Upper lobe of right lung (tissue), 1 donor: ENCODE results near the gene GTPBP3. TPM values are rescaled to one million over a fixed set of nuclear protein-coding genes. Genes with fewer than 3 reads are reported as not detected.

Experiments
- ATAC-seq: fragments of 200-7000 bp; cut with Tn5 transposase; one replicate; pipeline ENCODE4 v1.9.1; 2020; ENCODE audit warnings: mild to moderate bottlenecking, moderate library complexity
- DNase-seq: peaks from one replicate; pipeline ENCODE4 v3.0.0-alpha.2; 2020
- H3K27ac ChIP-seq: fragments of 200-600 bp; one replicate; pipeline ENCODE4 v1.8.0; 2022
- H3K27me3 ChIP-seq: fragments of 200-600 bp; one replicate; pipeline ENCODE4 v1.8.0; 2022; ENCODE audit warnings: mild to moderate bottlenecking
- H3K36me3 ChIP-seq: fragments of 200-600 bp; one replicate; pipeline ENCODE4 v1.8.0; 2022
- H3K4me1 ChIP-seq: fragments of 200-600 bp; one replicate; pipeline ENCODE4 v1.8.0; 2022
- H3K4me3 ChIP-seq: fragments of 200-600 bp; one replicate; pipeline ENCODE4 v1.8.0; 2022; ENCODE audit warnings: mild to moderate bottlenecking
- H3K9me3 ChIP-seq: fragments of 200-600 bp; one replicate; pipeline ENCODE4 v1.8.0; 2022
- intact Hi-C: fragments of 100-400 bp; cut with DNase I; formaldehyde crosslinking; loops from one replicate; pipeline ENCODE4 v1.11.0; 2022
- total RNA-seq: library from RNA; stranded (reverse); fragmentation: NEBNext Ultra II Directional; extraction: Animal tissue kit (Norgen Biotek cat#: 25700); gene quantifications from one replicate; pipeline ENCODE4 v1.2.1, GENCODE V29; 2021
- TF ChIP-seq, protein P1 (sequence below): fragments of 200-600 bp; IDR thresholded peaks from one replicate; pipeline ENCODE4 v1.8.0; 2022; ENCODE audit warnings: antibody characterized with exemption
- donor health status: DM: no; HTN: yes; CAD: no; lungs with severe emphysema.

GTPBP3 gene
- total RNA-seq, 1 donor from 2014 or later: 17.7 TPM

DNA sequence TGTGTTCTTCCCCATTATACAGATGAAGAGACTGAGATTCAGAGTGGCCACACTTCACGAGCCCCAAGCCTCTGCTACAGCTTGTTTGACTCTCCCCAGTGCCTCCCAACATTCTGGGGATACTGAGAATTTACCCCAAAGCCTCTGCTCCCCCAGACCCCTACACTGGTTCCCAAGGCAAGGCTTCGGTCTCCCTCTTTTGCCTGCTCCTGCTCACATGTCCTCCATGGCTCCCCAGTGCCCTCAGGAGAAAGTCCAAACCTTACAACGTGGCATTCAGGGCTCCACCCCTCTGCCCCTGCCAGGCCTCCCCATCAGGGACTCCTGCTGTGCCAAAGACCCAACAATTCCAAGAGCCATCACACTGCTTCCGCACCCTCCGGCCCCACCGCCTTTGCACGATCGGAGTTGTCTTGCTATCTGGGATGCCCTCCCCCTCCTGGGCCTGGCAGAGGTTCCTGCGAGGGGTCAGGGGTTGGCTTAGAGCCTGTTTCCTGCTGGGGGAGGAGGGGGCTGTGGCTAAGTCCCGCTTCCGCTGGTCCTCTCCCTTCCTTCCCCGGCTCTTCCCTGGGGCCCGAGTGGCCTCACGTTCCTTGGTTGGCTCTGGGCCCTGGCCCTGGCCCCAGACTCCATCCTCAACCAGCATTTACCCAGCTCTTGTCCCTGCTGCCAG lies 15.4 kb downstream of the GTPBP3 start:
- Histone ChIP-seq H3K4me1 (peaks cover 11% of the 10 kb centered on the region), H3K36me3 (no peaks in the 10 kb centered on the region), H3K27ac (no peak overlapping the region), H3K9me3 (no peaks in the 10 kb centered on the region), H3K4me3 (no peak overlapping the region), H3K27me3 (no peaks in the 10 kb centered on the region)
- ATAC-seq (peak; percentile 63), DNase-seq (no peak)
- TF ChIP-seq, protein P1, sequence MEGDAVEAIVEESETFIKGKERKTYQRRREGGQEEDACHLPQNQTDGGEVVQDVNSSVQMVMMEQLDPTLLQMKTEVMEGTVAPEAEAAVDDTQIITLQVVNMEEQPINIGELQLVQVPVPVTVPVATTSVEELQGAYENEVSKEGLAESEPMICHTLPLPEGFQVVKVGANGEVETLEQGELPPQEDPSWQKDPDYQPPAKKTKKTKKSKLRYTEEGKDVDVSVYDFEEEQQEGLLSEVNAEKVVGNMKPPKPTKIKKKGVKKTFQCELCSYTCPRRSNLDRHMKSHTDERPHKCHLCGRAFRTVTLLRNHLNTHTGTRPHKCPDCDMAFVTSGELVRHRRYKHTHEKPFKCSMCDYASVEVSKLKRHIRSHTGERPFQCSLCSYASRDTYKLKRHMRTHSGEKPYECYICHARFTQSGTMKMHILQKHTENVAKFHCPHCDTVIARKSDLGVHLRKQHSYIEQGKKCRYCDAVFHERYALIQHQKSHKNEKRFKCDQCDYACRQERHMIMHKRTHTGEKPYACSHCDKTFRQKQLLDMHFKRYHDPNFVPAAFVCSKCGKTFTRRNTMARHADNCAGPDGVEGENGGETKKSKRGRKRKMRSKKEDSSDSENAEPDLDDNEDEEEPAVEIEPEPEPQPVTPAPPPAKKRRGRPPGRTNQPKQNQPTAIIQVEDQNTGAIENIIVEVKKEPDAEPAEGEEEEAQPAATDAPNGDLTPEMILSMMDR: no peak
- intact Hi-C loops: no loop called here

DNA sequence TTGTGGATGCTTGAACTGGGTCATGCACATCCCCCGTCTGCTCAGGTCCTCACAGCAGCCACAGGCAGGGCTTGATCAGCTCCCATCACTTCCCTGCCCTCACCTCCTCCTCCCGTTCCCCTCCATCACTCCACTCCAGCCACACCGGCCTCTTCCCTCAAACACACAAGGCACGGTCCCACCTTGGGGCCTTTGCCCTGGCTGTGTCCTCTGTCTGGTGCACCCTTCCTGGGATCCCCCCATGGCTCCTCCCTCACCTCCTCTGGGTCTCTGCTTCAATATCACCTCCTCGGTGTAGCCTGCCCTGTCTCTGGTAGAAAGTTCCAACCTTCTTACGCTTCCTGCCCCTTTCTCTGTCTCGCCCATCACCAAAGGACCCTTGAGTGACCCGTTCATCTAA lies 16.0 kb downstream of the GTPBP3 start:
- TF ChIP-seq, protein P1: no peak
- Histone ChIP-seq H3K4me1 (peaks cover 12% of the 10 kb centered on the region), H3K9me3 (no peaks in the 10 kb centered on the region), H3K27ac (no peak overlapping the region), H3K4me3 (no peak overlapping the region), H3K36me3 (no peaks in the 10 kb centered on the region), H3K27me3 (no peaks in the 10 kb centered on the region)
- DNase-seq (no peak), ATAC-seq (no peak)
- intact Hi-C loops: no loop called here

DNA sequence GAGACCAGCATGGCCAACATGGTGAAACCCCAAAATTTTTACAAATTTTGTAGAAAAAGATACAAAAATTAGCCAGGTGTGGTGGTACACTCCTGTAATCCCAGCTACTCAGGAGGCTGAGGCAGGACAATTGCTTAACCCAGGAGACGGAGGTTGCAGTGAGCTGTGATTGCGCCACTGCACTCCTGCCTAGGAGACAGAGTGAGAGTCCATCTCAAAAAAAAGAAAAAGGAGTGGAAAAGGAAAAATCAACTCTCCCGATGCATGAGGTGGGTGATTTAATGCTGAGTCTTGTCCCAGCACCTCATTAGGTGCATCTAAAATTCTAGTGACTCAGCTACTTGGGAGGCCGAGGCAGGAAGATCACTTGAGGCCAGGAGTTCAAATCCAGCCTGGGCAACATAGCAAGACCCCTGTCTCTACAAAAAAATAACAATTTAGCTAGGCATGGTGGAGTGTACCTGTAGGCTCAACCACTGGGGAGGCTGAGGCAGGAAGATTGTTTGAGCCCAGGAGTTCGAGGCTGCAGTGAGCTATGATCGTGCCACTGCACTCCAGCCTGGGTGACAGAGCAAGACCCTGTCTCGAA lies 19.8 kb downstream of the GTPBP3 start:
- ATAC-seq: no peak
- intact Hi-C loops: no loop called here
- TF ChIP-seq, protein P1: no peak
- H3K36me3 ChIP-seq: no peaks in the 10 kb centered on the region
- no peak for DNase-seq
- H3K27ac ChIP-seq: peak overlapping the region; percentile 4
- H3K27me3 ChIP-seq: no peaks in the 10 kb centered on the region
- H3K4me3 ChIP-seq: no peak overlapping the region
- H3K4me1 ChIP-seq: peaks cover 8% of the 10 kb centered on the region
- H3K9me3 ChIP-seq: no peaks in the 10 kb centered on the region

DNA sequence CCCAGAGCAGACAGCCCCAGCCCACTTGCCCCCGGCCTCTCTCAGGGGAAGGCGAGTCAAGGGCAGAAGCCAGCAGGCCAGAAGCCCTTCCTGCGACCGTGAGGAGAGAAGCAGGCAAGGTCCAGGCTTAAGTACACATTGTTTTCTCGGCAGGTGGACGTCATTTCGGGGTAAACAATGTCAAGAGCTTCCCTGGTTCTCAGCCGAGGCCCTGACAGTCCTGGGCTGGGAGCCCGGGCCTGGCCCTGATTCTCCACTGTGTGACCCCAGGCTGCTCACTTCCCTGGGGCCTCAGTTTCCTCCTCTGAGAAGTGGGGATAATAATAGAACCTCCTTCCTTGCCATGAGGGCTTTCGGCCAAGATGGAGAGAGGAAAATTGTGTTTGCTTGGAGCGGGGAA lies 20.4 kb downstream of the GTPBP3 start:
- H3K27me3 ChIP-seq: no peaks in the 10 kb centered on the region
- ATAC-seq: peak; percentile 84
- peak overlapping the region; percentile 4 for H3K27ac ChIP-seq
- H3K36me3 ChIP-seq: no peaks in the 10 kb centered on the region
- H3K4me3 ChIP-seq: no peak overlapping the region
- H3K4me1 ChIP-seq: peaks cover 8% of the 10 kb centered on the region
- intact Hi-C loops: no loop called here
- no peaks in the 10 kb centered on the region for H3K9me3 ChIP-seq
- no peak for DNase-seq
- TF ChIP-seq, protein P1: no peak

DNA sequence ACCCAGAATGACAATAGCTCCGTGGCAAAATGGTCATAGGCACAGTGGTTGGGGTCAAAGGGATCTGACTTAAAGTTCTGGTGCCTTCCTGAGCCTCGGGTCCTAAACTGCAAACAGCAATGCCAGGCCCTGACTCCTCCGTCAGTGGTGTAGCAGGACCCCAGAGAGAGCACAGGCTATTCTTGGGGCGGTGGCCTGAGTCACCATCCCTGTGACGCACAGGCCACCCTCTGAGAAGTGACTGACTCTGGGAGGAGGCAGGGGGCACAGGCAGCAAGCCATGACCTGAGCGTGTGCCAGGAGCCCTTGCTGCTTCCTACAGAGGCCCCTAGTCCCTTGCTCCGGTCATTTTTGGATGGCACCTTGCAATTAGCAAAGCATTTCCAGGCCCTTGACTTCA lies 21.0 kb downstream of the GTPBP3 start:
- Histone ChIP-seq H3K27ac (peak overlapping the region; percentile 4), H3K27me3 (no peaks in the 10 kb centered on the region), H3K36me3 (no peaks in the 10 kb centered on the region), H3K9me3 (no peaks in the 10 kb centered on the region), H3K4me1 (peaks cover 3% of the 10 kb centered on the region), H3K4me3 (no peak overlapping the region)
- ATAC-seq (peak; percentile 63), DNase-seq (no peak)
- intact Hi-C loops: no loop called here
- TF ChIP-seq, protein P1: no peak
